Colon (tissue), 2 donors: ENCODE data around the gene TNP2.
"Not testable (repeated sequence)": the region's sequence is repeated elsewhere in the genome, so short reads cannot be mapped to it uniquely, and the experiment has no call there.

Experiments
- FAIRE-seq: peaks from 2 replicates; lab custom pipeline; 2012; peaks lifted over from hg19 to GRCh38; lab: Jason Lieb, UNC
- donor health status: control.
- donor health status: control.

Gene TNP2

GRCh38 chr16:11299865-11300559 lies 30.9 kb upstream of the TNP2 start:
- no peak for FAIRE-seq

GRCh38 chr16:11298950-11299547 lies 29.9 kb upstream of the TNP2 start:
- FAIRE-seq, result not testable (repeated sequence)

- no peak for FAIRE-seq
Measured at GRCh38 chr16:11298143-11298900, 29.2 kb upstream of the TNP2 start.

- no peak for FAIRE-seq
Measured at GRCh38 chr16:11297492-11298142, 28.5 kb upstream of the TNP2 start.

- FAIRE-seq, result no peak
Measured at GRCh38 chr16:11296706-11297491, 27.8 kb upstream of the TNP2 start.

- FAIRE-seq, result no peak
Measured at GRCh38 chr16:11296351-11296705, 27.2 kb upstream of the TNP2 start.

- no peak for FAIRE-seq
Measured at GRCh38 chr16:11295672-11296071, 26.5 kb upstream of the TNP2 start.

- FAIRE-seq, result no peak
Measured at GRCh38 chr16:11292076-11292748, 23.1 kb upstream of the TNP2 start.

- FAIRE-seq, result no peak
Measured at GRCh38 chr16:11291091-11291703, 22.1 kb upstream of the TNP2 start.

GRCh38 chr16:11290102-11290893 lies 21.2 kb upstream of the TNP2 start:
- no peak for FAIRE-seq

- FAIRE-seq, result not testable (repeated sequence)
Measured at GRCh38 chr16:11289696-11290095, 20.6 kb upstream of the TNP2 start.

- FAIRE-seq, result no peak
Measured at GRCh38 chr16:11289202-11289601, 20.1 kb upstream of the TNP2 start.

GRCh38 chr16:11285842-11286241 lies 16.7 kb upstream of the TNP2 start:
- no peak for FAIRE-seq

GRCh38 chr16:11283820-11284248 lies 14.7 kb upstream of the TNP2 start:
- no peak for FAIRE-seq

- no peak for FAIRE-seq
Measured at GRCh38 chr16:11280616-11281522, 11.7 kb upstream of the TNP2 start, which contains the start of gene PRM1. PRM1 (minus strand) TSS chr16:11281330; CDS start chr16:11281238, 92 bp downstream.

- no peak for FAIRE-seq
Measured at GRCh38 chr16:11278681-11279628, 9.8 kb upstream of the TNP2 start.

GRCh38 chr16:11277607-11278337 lies 8.6 kb upstream of the TNP2 start:
- no peak for FAIRE-seq
